Panc1 (cell line): ENCODE results near the gene SPOCK1. TPM values are rescaled to one million over a fixed set of nuclear protein-coding genes. Genes with fewer than 3 reads are reported as not detected.

Source experiments
- ATAC-seq: fragments of 200-7000 bp; cut with Tn5 transposase; 2 replicates; pipeline ENCODE4 v1.9.1; 2020; ENCODE audit warnings: mild to moderate bottlenecking, moderate library complexity
- BruUV-seq: library from RNA; stranded (reverse); fragments of 400-500 nt; replicated peaks from 2 replicates; lab custom pipeline; 2021; lab: Mats Ljungman, UMichigan
- CTCF ChIA-PET: fragments of 300-600 bp; sonication (Branson Sonifier 250); formaldehyde crosslinking; loops from one replicate; lab custom pipeline; 2022; ENCODE audit warnings: antibody characterized with exemption; lab: Charles Lee
- POLR2A ChIA-PET: fragments of 300-600 bp; sonication (Branson Sonifier 250); formaldehyde crosslinking; loops from one replicate; lab custom pipeline; 2022; ENCODE audit warnings: antibody characterized with exemption; lab: Charles Lee
- DNase-seq: peaks from one replicate; pipeline ENCODE4 v3.0.0-alpha.2; 2010; ENCODE audit warnings: low read depth, low spot score
- H3K27ac ChIP-seq: 2 replicates; pipeline ENCODE4 v1.5.1; 2011; ENCODE audit warnings: mild to moderate bottlenecking, low read length, inconsistent platforms
- H3K27me3 ChIP-seq: fragments of 200-500 bp; sonication (Bioruptor generic); 2 replicates; pipeline ENCODE4 v1.6.0; 2014; ENCODE audit warnings: low read length, inconsistent platforms; ENCODE audit not compliant: control insufficient read depth, insufficient read depth
- H3K36me3 ChIP-seq: fragments of 200-500 bp; sonication (Bioruptor generic); 2 replicates; pipeline ENCODE4 v1.5.1; 2014; ENCODE audit warnings: inconsistent platforms, mild to moderate bottlenecking, low read length, moderate library complexity; ENCODE audit not compliant: control insufficient read depth, insufficient read depth
- H3K4me1 ChIP-seq: 2 replicates; pipeline ENCODE4 v1.5.1; 2011; ENCODE audit warnings: inconsistent platforms, mild to moderate bottlenecking, low read length, moderate library complexity; ENCODE audit not compliant: control insufficient read depth, insufficient read depth
- H3K4me3 ChIP-seq, 2 experiments: 2 replicates each; pipeline ENCODE4 v1.5.1; 2011 to 2012; ENCODE audit warnings: low read depth in 2 of 2, low read length in 2 of 2, mild to moderate bottlenecking in 2 of 2, inconsistent platforms in 1 of 2, moderate library complexity in 1 of 2
- H3K9me3 ChIP-seq: fragments of 200-500 bp; sonication (Bioruptor generic); 2 replicates; pipeline ENCODE4 v1.5.1; 2014; ENCODE audit warnings: low read depth, mild to moderate bottlenecking, inconsistent platforms, low read length, moderate library complexity; ENCODE audit not compliant: control insufficient read depth, insufficient read depth
- CTCF ChIP-seq: fragments of 450-650 bp; IDR thresholded peaks from 2 replicates; pipeline ENCODE4 v1.5.1; 2017; ENCODE audit warnings: mild to moderate bottlenecking
- POLR2AphosphoS5 ChIP-seq: IDR thresholded peaks from 2 replicates; pipeline ENCODE4 v1.6.1; 2012; ENCODE audit warnings: mild to moderate bottlenecking, low read depth, low read length, moderate library complexity
- REST ChIP-seq, 2 experiments: IDR thresholded peaks; 2 replicates each; pipeline ENCODE4 v1.6.1; 2011 to 2012; ENCODE audit warnings: low read depth in 2 of 2, control low read depth in 1 of 2, low read length in 1 of 2, mild to moderate bottlenecking in 1 of 2, moderate library complexity in 1 of 2; ENCODE audit not compliant: insufficient read depth in 1 of 2
- SIN3A ChIP-seq: IDR thresholded peaks from 2 replicates; pipeline ENCODE4 v1.6.1; 2012; ENCODE audit warnings: low read depth, mild to moderate bottlenecking, low read length, moderate library complexity, borderline replicate concordance; ENCODE audit not compliant: insufficient read depth
- TCF7L2 ChIP-seq: IDR thresholded peaks from 2 replicates; pipeline ENCODE4 v1.6.1; 2011; ENCODE audit warnings: mild to moderate bottlenecking, low read depth, low read length, inconsistent platforms
- in situ Hi-C: cut with HindIII; loops from 2 replicates; pipeline ENCODE4 v1.10.0; 2016; ENCODE audit warnings: low sequenced_read_pairs, low pct_unique_long_range_greater_than_20kb
- intact Hi-C: fragments of 100-400 bp; cut with micrococcal nuclease; formaldehyde crosslinking; loops from one replicate; pipeline ENCODE4 v1.10.0; 2022; ENCODE audit not compliant: unreplicated experiment
- total RNA-seq: library from RNA; stranded (reverse); gene quantifications from one replicate; pipeline ENCODE4 v1.2.1, GENCODE V29; 2021; ENCODE audit not compliant: unreplicated experiment

SPOCK1 gene
- total RNA-seq, 1 experiment from 2014 or later, result 15.6 TPM

DNA sequence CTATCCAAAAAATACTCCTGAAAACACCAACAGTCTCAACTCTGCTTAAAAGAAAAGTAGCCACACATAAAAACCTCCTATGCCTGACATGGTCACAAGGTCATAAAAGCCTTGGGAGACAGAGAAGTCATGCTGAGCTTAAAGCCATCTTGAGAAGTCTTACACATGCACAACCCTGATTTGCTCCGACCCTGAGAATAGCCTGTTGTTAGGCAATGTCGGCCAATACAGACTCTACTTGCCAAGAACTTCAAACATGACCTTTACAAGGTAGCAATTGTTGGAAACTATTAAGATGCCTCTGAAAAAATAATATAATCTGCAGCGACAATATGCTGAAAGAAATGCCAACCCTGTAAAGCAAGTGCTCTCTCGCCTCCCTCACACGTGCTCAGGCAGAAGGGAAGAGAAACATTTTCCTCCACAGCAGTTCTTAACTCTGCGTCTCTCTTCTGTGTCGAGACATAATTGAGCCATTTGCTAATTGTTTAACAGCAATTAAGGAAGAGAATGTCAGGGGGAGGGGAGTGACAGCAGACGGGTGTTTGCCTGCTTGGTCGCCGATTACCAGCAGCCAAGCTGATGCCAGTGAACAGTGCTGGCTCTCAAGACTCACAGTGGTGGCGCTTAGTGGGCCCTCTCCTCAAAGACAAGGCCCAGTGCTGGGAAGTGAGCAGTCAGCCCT, 393.6 kb downstream of the SPOCK1 start:
- Histone ChIP-seq H3K27me3 (no peaks in the 10 kb centered on the region), H3K4me3 (no peak overlapping the region), H3K27ac (no peak overlapping the region), H3K36me3 (no peaks in the 10 kb centered on the region), H3K9me3 (no peaks in the 10 kb centered on the region), H3K4me1 (no peaks in the 10 kb centered on the region)
- ChIA-PET POLR2A (no interaction called here), CTCF (interaction anchor here (0.6 kb wide), 1 partner anchor 400 kb away, joined by 3 read pairs; no protein-coding TSS in a partner anchor)
- no TSS peak for BruUV-seq
- intact Hi-C loops (no loop called here), in situ Hi-C loops (no loop called here)
- DNase-seq (no peak), ATAC-seq (no peak)
- TF ChIP-seq REST (IDR thresholded peaks at IDR 0.05; ENCODE audit: insufficient read depth in 1 of 2, low read depth in 2 of 2, low read length in 1 of 2) (no peak), POLR2AphosphoS5 (no peak), TCF7L2 (no peak), CTCF (no peak), SIN3A (no peak)

GRCh38 chr5:137101544-137101943, 397.6 kb downstream of the SPOCK1 start:
- ATAC-seq (no peak), DNase-seq (no peak)
- H3K36me3 ChIP-seq, result no peaks in the 10 kb centered on the region
- H3K27me3 ChIP-seq, result no peaks in the 10 kb centered on the region
- H3K27ac ChIP-seq, result no peak overlapping the region
- no peaks in the 10 kb centered on the region for H3K9me3 ChIP-seq
- no peak for TF ChIP-seq REST (IDR thresholded peaks at IDR 0.05; ENCODE audit: insufficient read depth in 1 of 2, low read depth in 2 of 2, low read length in 1 of 2)
- TF ChIP-seq POLR2AphosphoS5, result no peak
- no peak for TF ChIP-seq CTCF
- no peak for TF ChIP-seq SIN3A
- TF ChIP-seq TCF7L2, result no peak
- CTCF ChIA-PET, result no interaction called here
- intact Hi-C loops (no loop called here), in situ Hi-C loops (no loop called here)
- H3K4me3 ChIP-seq, result no peak overlapping the region
- H3K4me1 ChIP-seq, result no peaks in the 10 kb centered on the region
- BruUV-seq, result no TSS peak
- POLR2A ChIA-PET, result no interaction called here
